ENCODE data around the gene ATF7. TPM values are rescaled to one million over a fixed set of nuclear protein-coding genes. Genes with fewer than 3 reads are reported as not detected.

The ATF7 gene
- total and polyA plus RNA-seq, 2 of the 13 experiments (the other 11 are each of a cell fraction or from before 2014, with no cell fraction given), result 9.6 to 16.2 TPM

DNA sequence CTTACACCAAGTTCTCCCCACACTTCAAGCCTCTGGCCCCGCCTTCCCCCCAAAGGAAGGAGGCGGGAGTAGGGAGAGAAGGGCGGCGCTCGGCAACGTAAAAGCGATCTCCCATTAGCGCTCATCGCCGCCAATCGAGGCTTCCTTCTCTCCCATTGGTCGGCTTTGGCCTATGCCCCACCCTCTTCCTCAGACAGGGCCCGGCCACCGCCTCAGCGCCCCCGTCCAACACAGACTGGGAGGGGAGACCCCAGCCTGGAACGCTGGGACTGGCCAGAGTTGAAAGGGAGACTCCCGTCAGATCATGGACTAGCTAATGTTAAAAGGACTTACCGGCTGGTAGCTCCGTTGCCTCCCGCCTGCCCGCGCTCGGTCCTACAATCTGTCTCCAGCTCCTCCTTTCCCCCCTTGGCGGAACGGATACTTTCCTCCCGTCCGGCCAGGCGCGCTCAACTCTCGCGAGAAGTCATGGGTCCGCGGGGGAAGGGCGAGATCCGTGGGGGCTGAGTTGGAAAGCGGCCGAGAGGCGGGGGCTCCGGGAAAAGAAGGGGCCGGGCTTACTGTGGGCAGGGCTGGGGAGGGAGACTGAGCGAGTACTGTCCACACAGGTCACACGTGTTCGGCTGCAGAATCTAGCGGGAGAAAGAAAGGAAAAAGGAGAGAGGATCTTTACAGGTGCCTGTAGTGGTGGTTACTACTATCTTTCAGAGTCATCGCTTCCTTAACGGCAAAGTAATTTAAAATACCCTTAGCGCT, at the start of gene ATF7 (continued):
- TF ChIP-seq, protein P1, sequence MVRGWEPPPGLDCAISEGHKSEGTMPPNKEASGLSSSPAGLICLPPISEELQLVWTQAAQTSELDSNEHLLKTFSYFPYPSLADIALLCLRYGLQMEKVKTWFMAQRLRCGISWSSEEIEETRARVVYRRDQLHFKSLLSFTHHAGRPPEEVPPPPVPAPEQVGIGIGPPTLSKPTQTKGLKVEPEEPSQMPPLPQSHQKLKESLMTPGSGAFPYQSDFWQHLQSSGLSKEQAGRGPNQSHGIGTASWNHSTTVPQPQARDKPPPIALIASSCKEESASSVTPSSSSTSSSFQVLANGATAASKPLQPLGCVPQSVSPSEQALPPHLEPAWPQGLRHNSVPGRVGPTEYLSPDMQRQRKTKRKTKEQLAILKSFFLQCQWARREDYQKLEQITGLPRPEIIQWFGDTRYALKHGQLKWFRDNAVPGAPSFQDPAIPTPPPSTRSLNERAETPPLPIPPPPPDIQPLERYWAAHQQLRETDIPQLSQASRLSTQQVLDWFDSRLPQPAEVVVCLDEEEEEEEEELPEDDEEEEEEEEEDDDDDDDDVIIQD (CRISPR knock-in tag; IDR thresholded peaks at IDR 0.05; ENCODE audit: low read depth), result no peak
- peak; percentile 85 for TF ChIP-seq XRCC5 (optimal IDR thresholded peaks at IDR 0.05; ENCODE audit: low read length)
- peak; percentile 44; the same call in 1 of the 2 replicates for TF ChIP-seq ZBTB38 (CRISPR knock-in tag; IDR thresholded peaks at IDR 0.05)
- TF ChIP-seq HNF4A (CRISPR knock-in tag; IDR thresholded peaks at IDR 0.05), result no peak
- 0 out of 2 replicates have a peak, but pooled peaks have one; percentile 15 for TF ChIP-seq NFIC (IDR thresholded peaks at IDR 0.05; ENCODE audit: low read length)
- no peak for TF ChIP-seq ZNF530 (CRISPR knock-in tag; IDR thresholded peaks at IDR 0.05; ENCODE audit: low read depth)
- TF ChIP-seq AGO1 (IDR thresholded peaks at IDR 0.05; ENCODE audit: low read depth, low read length, poor library complexity, severe bottlenecking), result peak; percentile 49
- peak; percentile 32; the same call in 1 of the 2 replicates for TF ChIP-seq SRF (IDR thresholded peaks at IDR 0.05; ENCODE audit: low read depth, low read length)
- TF ChIP-seq TBL1XR1 (IDR thresholded peaks at IDR 0.05; ENCODE audit: borderline replicate concordance, low read length, partially characterized antibody), result peak; percentile 59
- TF ChIP-seq, protein P2, sequence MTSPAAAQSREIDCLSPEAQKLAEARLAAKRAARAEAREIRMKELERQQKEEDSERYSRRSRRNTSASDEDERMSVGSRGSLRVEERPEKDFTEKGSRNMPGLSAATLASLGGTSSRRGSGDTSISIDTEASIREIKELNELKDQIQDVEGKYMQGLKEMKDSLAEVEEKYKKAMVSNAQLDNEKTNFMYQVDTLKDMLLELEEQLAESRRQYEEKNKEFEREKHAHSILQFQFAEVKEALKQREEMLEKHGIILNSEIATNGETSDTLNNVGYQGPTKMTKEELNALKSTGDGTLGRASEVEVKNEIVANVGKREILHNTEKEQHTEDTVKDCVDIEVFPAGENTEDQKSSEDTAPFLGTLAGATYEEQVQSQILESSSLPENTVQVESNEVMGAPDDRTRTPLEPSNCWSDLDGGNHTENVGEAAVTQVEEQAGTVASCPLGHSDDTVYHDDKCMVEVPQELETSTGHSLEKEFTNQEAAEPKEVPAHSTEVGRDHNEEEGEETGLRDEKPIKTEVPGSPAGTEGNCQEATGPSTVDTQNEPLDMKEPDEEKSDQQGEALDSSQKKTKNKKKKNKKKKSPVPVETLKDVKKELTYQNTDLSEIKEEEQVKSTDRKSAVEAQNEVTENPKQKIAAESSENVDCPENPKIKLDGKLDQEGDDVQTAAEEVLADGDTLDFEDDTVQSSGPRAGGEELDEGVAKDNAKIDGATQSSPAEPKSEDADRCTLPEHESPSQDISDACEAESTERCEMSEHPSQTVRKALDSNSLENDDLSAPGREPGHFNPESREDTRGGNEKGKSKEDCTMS (CRISPR knock-in tag; conservative IDR thresholded peaks at IDR 0.05), result no peak
- TF ChIP-seq RBFOX2 (IDR thresholded peaks at IDR 0.05; ENCODE audit: low read depth, low read length), result peak; percentile 77
- TF ChIP-seq, protein P3, sequence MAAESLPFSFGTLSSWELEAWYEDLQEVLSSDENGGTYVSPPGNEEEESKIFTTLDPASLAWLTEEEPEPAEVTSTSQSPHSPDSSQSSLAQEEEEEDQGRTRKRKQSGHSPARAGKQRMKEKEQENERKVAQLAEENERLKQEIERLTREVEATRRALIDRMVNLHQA (CRISPR knock-in tag; IDR thresholded peaks at IDR 0.05), result no peak
- TF ChIP-seq ZNF180 (CRISPR knock-in tag; IDR thresholded peaks at IDR 0.05; ENCODE audit: borderline replicate concordance, low read depth), result no peak
- no peak for TF ChIP-seq HNRNPUL1 (IDR thresholded peaks at IDR 0.05; ENCODE audit: low read depth, low read length)
- no peak for TF ChIP-seq NCOA5 (CRISPR knock-in tag; IDR thresholded peaks at IDR 0.05)
- no peak for TF ChIP-seq SOX6 (IDR thresholded peaks at IDR 0.05)
- peak; percentile 84 for TF ChIP-seq SOX6 (CRISPR knock-in tag; IDR thresholded peaks at IDR 0.05)
- TF ChIP-seq, protein P4, sequence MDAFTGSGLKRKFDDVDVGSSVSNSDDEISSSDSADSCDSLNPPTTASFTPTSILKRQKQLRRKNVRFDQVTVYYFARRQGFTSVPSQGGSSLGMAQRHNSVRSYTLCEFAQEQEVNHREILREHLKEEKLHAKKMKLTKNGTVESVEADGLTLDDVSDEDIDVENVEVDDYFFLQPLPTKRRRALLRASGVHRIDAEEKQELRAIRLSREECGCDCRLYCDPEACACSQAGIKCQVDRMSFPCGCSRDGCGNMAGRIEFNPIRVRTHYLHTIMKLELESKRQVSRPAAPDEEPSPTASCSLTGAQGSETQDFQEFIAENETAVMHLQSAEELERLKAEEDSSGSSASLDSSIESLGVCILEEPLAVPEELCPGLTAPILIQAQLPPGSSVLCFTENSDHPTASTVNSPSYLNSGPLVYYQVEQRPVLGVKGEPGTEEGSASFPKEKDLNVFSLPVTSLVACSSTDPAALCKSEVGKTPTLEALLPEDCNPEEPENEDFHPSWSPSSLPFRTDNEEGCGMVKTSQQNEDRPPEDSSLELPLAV (CRISPR knock-in tag; conservative IDR thresholded peaks at IDR 0.05; ENCODE audit: low read depth), result no peak
- TF ChIP-seq FOXA3 (CRISPR knock-in tag; IDR thresholded peaks at IDR 0.05), result peak; percentile 26; the same call in 1 of the 2 replicates
- TF ChIP-seq NFE2L2 (IDR thresholded peaks at IDR 0.05; ENCODE audit: low read length), result no peak
- 0 out of 2 replicates have a peak, but pooled peaks have one; percentile 33 for TF ChIP-seq HMG20A (CRISPR knock-in tag; IDR thresholded peaks at IDR 0.05; ENCODE audit: borderline replicate concordance)
- TF ChIP-seq TOPORS (CRISPR knock-in tag; IDR thresholded peaks at IDR 0.05), result no peak

Data from HepG2 (cell line).